ENCODE data around the gene ME3. TPM values are rescaled to one million over a fixed set of nuclear protein-coding genes. Genes with fewer than 3 reads are reported as not detected.

Gene ME3
- total RNA-seq, 1 experiment from 2014 or later, result 14.2 TPM

DNA sequence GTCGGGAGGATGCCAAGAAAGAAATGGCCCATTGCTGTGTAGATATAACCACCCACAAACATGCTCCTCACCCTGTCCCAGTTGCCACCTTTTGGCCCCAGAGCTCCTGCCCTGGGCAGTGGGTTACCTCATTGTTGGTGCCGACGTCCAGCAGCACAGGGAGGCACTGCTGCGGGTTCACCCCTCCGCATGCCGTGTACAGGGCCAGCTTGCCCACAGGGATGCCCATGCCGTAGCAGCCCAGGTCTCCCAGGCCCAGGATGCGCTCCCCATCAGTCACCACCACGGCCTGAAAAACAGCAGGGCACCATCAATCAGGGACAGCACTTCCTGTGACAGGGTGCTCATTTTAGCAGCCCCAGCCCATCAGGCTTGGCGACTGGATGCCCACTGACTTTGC lies 174.6 kb downstream of the ME3 start:
- TF ChIP-seq, protein P1, sequence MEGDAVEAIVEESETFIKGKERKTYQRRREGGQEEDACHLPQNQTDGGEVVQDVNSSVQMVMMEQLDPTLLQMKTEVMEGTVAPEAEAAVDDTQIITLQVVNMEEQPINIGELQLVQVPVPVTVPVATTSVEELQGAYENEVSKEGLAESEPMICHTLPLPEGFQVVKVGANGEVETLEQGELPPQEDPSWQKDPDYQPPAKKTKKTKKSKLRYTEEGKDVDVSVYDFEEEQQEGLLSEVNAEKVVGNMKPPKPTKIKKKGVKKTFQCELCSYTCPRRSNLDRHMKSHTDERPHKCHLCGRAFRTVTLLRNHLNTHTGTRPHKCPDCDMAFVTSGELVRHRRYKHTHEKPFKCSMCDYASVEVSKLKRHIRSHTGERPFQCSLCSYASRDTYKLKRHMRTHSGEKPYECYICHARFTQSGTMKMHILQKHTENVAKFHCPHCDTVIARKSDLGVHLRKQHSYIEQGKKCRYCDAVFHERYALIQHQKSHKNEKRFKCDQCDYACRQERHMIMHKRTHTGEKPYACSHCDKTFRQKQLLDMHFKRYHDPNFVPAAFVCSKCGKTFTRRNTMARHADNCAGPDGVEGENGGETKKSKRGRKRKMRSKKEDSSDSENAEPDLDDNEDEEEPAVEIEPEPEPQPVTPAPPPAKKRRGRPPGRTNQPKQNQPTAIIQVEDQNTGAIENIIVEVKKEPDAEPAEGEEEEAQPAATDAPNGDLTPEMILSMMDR (IDR thresholded peaks at IDR 0.05; ENCODE audit: unreplicated experiment), result no peak
- no TSS peak for BruUV-seq (replicated peaks)
- no peaks in the 10 kb centered on the region for H3K4me1 Mint-ChIP-seq (ENCODE audit: low read depth, unreplicated experiment)

DNA sequence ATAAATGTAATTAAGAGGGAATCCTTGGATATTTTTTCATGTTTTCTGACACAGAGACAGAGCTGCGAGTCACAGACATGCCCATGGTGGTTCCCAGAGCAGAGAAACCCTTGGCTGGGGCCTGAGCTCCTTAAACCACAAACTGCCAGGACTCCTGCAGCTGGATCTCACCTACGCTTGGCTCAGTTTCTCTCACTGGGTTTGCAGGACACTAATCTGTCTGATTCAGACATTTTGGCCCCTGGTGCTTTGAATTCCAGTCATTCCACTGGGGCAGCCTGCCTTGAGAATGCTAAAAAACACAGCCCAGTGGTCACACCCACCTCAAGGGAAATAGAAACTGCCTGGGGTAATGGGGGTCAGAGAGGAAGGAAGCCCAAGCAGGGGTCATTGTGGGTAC lies 175.1 kb downstream of the ME3 start:
- TF ChIP-seq, protein P1 (IDR thresholded peaks at IDR 0.05; ENCODE audit: unreplicated experiment), result no peak
- intact Hi-C loops (cut with micrococcal nuclease; ENCODE audit: unreplicated experiment), result no loop called here
- no peak for DNase-seq
- BruUV-seq (replicated peaks), result no TSS peak
- CTCF ChIA-PET, result no interaction called here
- Mint-ChIP-seq H3K27ac (ENCODE audit: unreplicated experiment) (no peak overlapping the region), H3K27me3 (ENCODE audit: unreplicated experiment) (no peaks in the 10 kb centered on the region), H3K4me1 (ENCODE audit: low read depth, unreplicated experiment) (no peaks in the 10 kb centered on the region), H3K4me3 (ENCODE audit: low read depth, unreplicated experiment) (no peak overlapping the region), H3K36me3 (ENCODE audit: insufficient read depth, unreplicated experiment) (no peaks in the 10 kb centered on the region), H3K9me3 (ENCODE audit: low read depth, unreplicated experiment) (no peaks in the 10 kb centered on the region)

More for the DNA sequence above, 174.6 kb downstream of the ME3 start:
- intact Hi-C loops (cut with micrococcal nuclease; ENCODE audit: unreplicated experiment), result no loop called here
- H3K9me3 Mint-ChIP-seq (ENCODE audit: low read depth, unreplicated experiment), result no peaks in the 10 kb centered on the region
- H3K36me3 Mint-ChIP-seq (ENCODE audit: insufficient read depth, unreplicated experiment), result no peaks in the 10 kb centered on the region
- no peak overlapping the region for H3K4me3 Mint-ChIP-seq (ENCODE audit: low read depth, unreplicated experiment)
- no peaks in the 10 kb centered on the region for H3K27me3 Mint-ChIP-seq (ENCODE audit: unreplicated experiment)
- no peak overlapping the region for H3K27ac Mint-ChIP-seq (ENCODE audit: unreplicated experiment)
- no peak for DNase-seq
- CTCF ChIA-PET, result interaction anchor here (0.5 kb wide), 1 partner anchor 302 kb away, joined by 6 read pairs; no protein-coding TSS in a partner anchor

DNA sequence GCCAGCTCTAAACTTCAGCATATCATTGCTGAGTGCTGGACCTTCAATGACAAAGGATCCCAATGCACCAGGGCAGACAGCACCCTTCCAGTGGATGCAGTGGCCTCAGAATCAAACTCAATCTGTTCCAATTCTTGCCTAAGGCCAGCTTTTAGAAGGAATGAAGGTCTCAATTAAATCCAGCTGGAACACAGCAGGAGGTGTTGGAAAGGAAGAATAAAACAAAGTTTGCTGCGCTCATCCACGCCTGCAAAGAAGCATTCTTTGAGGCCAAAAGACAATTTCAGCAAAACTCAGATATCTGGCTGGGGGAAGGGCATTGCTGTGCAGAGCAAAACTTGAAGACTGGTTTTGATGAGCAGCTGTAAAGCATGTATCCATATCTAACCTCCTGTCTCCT lies 177.1 kb downstream of the ME3 start:
- CTCF ChIA-PET, result no interaction called here
- no TSS peak for BruUV-seq (replicated peaks)

DNA sequence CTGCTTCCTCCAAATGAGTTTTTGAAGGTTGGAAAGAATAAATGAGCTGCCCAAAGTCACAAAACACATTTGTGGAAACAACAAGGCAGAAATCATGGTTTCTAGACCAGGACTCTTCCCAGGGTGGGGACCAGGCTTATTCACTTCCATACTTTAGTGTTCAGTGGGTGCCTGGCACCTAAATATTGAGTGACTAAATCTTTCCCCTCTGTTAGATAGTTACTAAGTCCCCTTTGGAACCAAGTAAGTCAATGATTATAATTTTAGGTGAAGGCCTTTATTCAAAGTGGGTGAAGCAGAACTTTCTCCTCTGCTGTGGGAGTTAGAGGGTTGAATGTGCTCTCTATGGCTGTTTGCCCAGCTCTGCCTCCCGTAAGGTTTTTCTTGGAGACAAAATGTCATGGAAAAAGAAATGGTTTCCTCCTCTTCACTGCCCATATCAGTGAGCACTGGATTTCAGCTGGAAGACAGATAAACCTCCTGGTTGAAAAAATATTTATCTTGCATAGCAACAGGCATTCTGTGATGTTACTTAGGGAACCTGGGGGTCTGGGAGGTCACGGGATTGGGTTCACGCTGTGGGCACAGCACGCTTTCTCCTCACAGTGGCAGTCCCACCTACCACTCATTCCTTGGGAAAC lies 179.9 kb downstream of the ME3 start:
- CTCF ChIA-PET, result no interaction called here
- TF ChIP-seq, protein P1 (IDR thresholded peaks at IDR 0.05; ENCODE audit: unreplicated experiment), result no peak
- intact Hi-C loops (cut with micrococcal nuclease; ENCODE audit: unreplicated experiment), result no loop called here
- Mint-ChIP-seq H3K36me3 (ENCODE audit: insufficient read depth, unreplicated experiment) (no peaks in the 10 kb centered on the region), H3K4me1 (ENCODE audit: low read depth, unreplicated experiment) (no peaks in the 10 kb centered on the region), H3K27me3 (ENCODE audit: unreplicated experiment) (no peaks in the 10 kb centered on the region), H3K27ac (ENCODE audit: unreplicated experiment) (no peak overlapping the region), H3K4me3 (ENCODE audit: low read depth, unreplicated experiment) (no peak overlapping the region), H3K9me3 (ENCODE audit: low read depth, unreplicated experiment) (no peaks in the 10 kb centered on the region)
- DNase-seq, result no peak
- BruUV-seq (replicated peaks), result no TSS peak

More for the DNA sequence above, 177.1 kb downstream of the ME3 start:
- no peaks in the 10 kb centered on the region for H3K9me3 Mint-ChIP-seq (ENCODE audit: low read depth, unreplicated experiment)
- H3K4me3 Mint-ChIP-seq (ENCODE audit: low read depth, unreplicated experiment), result no peak overlapping the region
- H3K27ac Mint-ChIP-seq (ENCODE audit: unreplicated experiment), result no peak overlapping the region
- H3K4me1 Mint-ChIP-seq (ENCODE audit: low read depth, unreplicated experiment), result no peaks in the 10 kb centered on the region
- TF ChIP-seq, protein P1 (IDR thresholded peaks at IDR 0.05; ENCODE audit: unreplicated experiment), result no peak
- no peaks in the 10 kb centered on the region for H3K36me3 Mint-ChIP-seq (ENCODE audit: insufficient read depth, unreplicated experiment)
- intact Hi-C loops (cut with micrococcal nuclease; ENCODE audit: unreplicated experiment), result no loop called here
- no peaks in the 10 kb centered on the region for H3K27me3 Mint-ChIP-seq (ENCODE audit: unreplicated experiment)
- DNase-seq, result no peak
